Right renal cortex interstitium (tissue), 3 donors: ENCODE measurements around the gene TMEM240. TPM values are rescaled to one million over a fixed set of nuclear protein-coding genes. Genes with fewer than 3 reads are reported as not detected.
"Not testable (repeated sequence)": the region's sequence is repeated elsewhere in the genome, so short reads cannot be mapped to it uniquely, and the experiment has no call there.

Experiments
- DNase-seq, 3 donors: peaks; one replicate each; pipeline ENCODE4 v3.0.0-alpha.2; 2013; ENCODE audit warnings: low read depth in 3 of 3, low spot score in 2 of 3
- polyA plus RNA-seq, 3 donors: library from polyadenylated mRNA; unstranded; fragments of 120-200 nt; gene quantifications; one replicate each; pipeline ENCODE4 v1.2.1, GENCODE V29; 2013; ENCODE audit not compliant: insufficient read length in 3 of 3

Gene TMEM240
- polyA plus RNA-seq, 3 donors = 3.2 to 3.6 (median 3.5) TPM

GRCh38 chr1:1541956-1542765, 1.7 kb upstream of the TMEM240 start:
- DNase-seq = no peak

GRCh38 chr1:1540818-1541628, 599 bp upstream of the TMEM240 start:
- DNase-seq = no peak

- peak in 1 of 3 donors; percentile 35 for DNase-seq
Observed at GRCh38 chr1:1539310-1540089, 924 bp downstream of the TMEM240 start.

GRCh38 chr1:1538989-1539309, 1.5 kb downstream of the TMEM240 start:
- DNase-seq = no peak

GRCh38 chr1:1538334-1538733, 2.1 kb downstream of the TMEM240 start:
- DNase-seq = no peak

GRCh38 chr1:1537626-1538250, 2.7 kb downstream of the TMEM240 start:
- no peak for DNase-seq

GRCh38 chr1:1536938-1537546, 3.4 kb downstream of the TMEM240 start:
- no peak for DNase-seq

GRCh38 chr1:1536019-1536937, 4.1 kb downstream of the TMEM240 start:
- DNase-seq = no peak

DNA sequence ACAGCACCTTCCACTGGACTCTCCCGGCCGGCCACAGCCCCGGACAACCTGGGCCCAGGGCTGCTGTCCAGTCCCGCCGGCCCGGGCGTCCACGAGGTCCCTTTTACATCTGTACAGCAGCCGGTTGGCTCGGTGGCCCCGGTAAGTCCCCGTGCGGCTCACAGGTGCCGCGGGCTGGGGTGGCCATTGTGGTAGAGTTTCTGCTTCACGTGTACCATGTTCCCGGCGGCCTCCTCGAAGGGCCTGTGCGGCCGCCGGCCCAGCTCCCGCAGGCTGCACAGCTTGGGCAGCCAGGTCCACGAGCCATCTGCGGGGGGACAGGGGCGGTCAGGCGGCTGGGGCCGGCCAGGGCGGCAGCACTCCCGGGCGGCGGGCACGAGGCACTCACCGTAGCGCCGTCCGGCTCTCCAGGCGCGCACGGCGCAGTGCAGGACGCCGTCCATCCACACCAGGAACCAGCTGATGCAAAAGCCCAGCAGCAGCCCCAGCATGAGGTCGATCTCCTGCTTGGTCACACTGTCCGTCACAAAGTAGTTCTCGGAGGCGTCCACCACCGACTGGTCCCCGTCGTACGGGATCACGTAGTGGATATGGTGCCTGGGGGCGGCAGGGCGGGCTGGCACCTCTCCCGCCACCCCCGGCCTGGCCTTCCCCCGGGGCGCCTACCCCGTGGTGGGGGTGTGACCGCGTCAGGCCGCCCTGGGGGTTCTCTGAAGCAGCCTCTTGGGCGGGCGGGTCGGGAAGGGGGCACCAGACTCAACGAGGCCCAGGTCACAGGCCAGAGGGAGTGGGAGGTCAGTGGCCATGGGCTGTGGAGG, 5.0 kb downstream of the TMEM240 start:
- no peak for DNase-seq

GRCh38 chr1:1534401-1535154, 5.8 kb downstream of the TMEM240 start:
- no peak for DNase-seq

DNA sequence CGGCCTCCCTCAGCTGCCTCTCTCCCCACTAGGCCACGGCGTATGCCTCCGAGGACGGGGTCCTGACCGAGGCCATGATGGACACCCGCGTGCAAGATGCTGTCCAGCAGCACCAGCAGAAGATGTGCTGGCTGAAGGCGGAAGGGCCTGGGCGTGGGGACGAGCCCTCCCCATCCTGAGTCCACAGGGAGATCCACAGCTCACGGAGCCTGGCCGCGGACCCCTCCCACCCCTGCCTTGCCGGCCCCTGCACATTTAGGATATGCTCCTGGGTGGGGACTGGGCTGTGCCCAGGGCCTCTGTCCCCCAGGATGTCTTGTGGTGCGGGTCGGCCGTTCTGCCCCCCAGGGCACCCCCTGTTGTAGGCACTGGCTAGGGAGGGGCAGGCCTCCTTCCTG, 6.5 kb downstream of the TMEM240 start:
- not testable (repeated sequence) for DNase-seq

DNA sequence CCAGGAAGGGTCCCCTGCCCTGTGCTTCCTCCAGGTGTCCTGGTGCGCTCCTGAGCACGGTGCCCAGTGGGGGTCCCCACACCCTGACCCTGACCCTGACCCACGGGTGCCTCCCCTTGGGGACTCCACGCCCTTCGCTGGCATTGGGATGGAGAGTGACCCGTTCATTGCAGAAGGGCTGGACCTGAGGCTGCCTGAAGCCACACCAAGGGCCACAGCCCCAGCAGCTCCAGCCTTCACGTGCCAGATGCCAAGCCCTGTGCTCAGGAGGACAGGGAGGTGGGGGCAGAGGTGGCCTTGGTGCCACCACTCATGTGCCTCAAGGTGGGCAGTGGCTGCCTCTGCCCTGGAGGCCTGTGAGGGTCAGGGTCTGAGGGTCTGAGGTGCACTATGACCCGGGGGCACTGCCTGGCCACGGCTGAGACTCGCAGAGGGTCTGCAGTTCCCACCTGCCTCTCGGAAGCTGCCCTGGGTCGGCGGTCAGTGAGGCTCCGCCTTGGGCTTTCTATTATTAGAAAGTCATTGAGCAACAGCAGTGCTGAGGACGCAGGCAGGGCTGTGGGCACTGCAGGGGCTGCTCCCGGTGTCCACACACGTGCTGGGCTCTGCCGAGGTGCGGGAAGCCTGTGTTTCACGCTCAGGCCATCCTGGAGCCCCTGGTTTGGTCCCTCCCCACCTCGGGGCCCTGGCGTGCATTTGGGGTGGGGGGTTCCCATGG, 7.1 kb downstream of the TMEM240 start:
- DNase-seq = not testable (repeated sequence)

- no peak for DNase-seq
Observed at GRCh38 chr1:1531947-1532346, 8.5 kb downstream of the TMEM240 start.

- no peak for DNase-seq
Observed at GRCh38 chr1:1529936-1530335, 10.5 kb downstream of the TMEM240 start.

DNA sequence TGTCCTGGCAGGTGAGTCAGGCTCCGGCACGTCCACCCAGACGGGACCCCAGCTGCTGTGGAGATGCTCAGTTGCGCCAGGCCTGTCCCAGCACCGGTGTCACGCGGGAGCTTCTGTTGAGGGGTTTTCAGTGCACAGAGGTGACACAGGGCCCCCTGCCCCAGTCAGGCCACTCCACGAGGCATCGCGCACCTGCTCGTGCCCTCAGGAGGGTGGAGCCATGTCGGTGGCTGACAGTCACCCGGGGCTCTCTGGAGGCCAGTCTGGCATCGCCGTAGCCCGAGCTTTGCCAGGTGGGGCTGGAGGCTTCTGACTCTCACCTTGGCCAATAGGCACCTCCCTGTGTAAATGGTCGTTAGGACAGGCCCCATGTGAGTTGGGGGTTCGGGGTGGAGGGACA, 11.1 kb downstream of the TMEM240 start:
- no peak for DNase-seq

DNA sequence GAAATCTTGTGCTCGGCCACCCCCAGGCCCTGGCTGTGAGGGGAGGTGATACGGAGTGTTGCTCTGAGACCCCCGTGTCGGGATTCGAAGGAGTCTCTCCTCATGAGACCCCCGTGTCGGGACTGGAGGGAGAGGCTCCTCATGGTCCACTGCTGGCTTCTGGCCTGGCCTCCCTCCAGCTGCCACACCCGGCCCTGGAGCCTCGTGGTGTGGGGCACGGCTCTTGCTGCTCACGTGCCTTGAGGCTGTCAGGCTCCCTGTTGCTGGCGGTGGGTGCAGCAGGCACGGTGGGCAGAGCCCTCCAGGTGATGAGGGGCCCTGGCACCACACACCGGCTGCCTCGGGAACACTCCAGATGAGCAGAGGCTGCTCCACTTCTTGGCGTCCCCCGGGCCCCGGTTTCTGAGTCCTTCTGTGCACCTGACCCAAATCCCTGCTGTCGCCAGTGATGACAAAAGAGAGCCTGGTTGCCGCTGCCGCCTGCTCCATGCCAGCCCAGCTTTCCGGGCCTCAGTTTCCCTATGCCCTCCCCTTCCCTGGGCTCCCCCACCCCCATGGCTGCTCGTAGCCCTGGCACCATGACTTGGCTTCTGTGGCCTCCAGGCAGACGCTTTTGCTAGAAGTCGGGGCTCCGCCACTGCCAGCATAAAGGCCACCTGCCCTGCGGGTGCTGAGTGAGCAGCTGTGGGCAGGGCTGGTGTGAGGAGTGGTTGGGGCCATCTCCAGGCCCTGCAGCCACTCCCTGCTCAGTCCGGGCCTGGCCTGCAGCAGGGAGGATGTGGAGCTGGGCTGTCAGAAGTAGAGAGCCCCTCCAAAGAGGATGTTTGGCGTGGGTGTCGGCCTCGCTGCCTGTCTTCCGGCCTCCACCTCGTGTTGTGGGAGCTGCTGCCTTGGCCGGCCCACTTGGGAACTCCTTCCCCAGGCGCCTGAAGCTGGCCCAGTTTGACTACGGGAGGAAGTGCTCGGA, 11.8 kb downstream of the TMEM240 start:
- DNase-seq = no peak
